Osteoblast (primary cell): Measurements from ENCODE around the gene CORO2A. TPM values are rescaled to one million over a fixed set of nuclear protein-coding genes. Genes with fewer than 3 reads are reported as not detected.

Experiments
- DNase-seq: peaks from one replicate; pipeline ENCODE4 v3.0.0; 2011; ENCODE audit warnings: low spot score, mixed read lengths; ENCODE audit not compliant: insufficient read length; ENCODE audit errors: missing footprints
- H2AFZ ChIP-seq: 2 replicates; pipeline ENCODE4 v1.6.0; 2011; ENCODE audit warnings: mild to moderate bottlenecking, low read length
- H3K27ac ChIP-seq: 2 replicates; pipeline ENCODE4 v1.5.1; 2011; ENCODE audit warnings: mild to moderate bottlenecking, low read depth, low read length, moderate library complexity
- H3K27me3 ChIP-seq: 2 replicates; pipeline ENCODE4 v1.6.0; 2012; ENCODE audit warnings: mild to moderate bottlenecking, control low read depth, inconsistent platforms, low read length, moderate library complexity; ENCODE audit not compliant: insufficient read depth
- H3K36me3 ChIP-seq: 2 replicates; pipeline ENCODE4 v1.5.1; 2011; ENCODE audit warnings: mild to moderate bottlenecking, low read length, control low read depth, moderate library complexity; ENCODE audit not compliant: insufficient read depth
- H3K4me1 ChIP-seq: 2 replicates; pipeline ENCODE4 v1.5.1; 2011; ENCODE audit warnings: mild to moderate bottlenecking, low read length, control low read depth, moderate library complexity; ENCODE audit not compliant: insufficient read depth
- H3K4me2 ChIP-seq: 2 replicates; pipeline ENCODE4 v1.6.0; 2011; ENCODE audit warnings: mild to moderate bottlenecking, low read length; ENCODE audit not compliant: insufficient read depth
- H3K4me3 ChIP-seq: fragments of 200-600 bp; sonication (generic); 3 replicates; pipeline ENCODE4 v1.5.1; 2012; ENCODE audit warnings: mild to moderate bottlenecking, low read length, inconsistent platforms; ENCODE audit not compliant: insufficient read depth
- H3K79me2 ChIP-seq: 2 replicates; pipeline ENCODE4 v1.6.0; 2012; ENCODE audit warnings: mild to moderate bottlenecking, low read length, control low read depth, inconsistent platforms; ENCODE audit not compliant: insufficient read depth
- H3K9me3 ChIP-seq: 2 replicates; pipeline ENCODE4 v1.5.1; 2011; ENCODE audit warnings: low read depth, low read length, control low read depth
- H4K20me1 ChIP-seq: 2 replicates; pipeline ENCODE4 v1.6.0; 2012; ENCODE audit warnings: mild to moderate bottlenecking, low read length, control low read depth; ENCODE audit not compliant: insufficient read depth
- CTCF ChIP-seq: IDR thresholded peaks from 2 replicates; pipeline ENCODE4 v1.5.1; 2011; ENCODE audit warnings: mild to moderate bottlenecking, low read depth, low read length, moderate library complexity; ENCODE audit errors: extremely low read depth
- total RNA-seq: library from RNA; depleted of rRNA; stranded (reverse); fragments of >200 nt; gene quantifications from 2 replicates; pipeline ENCODE4 v1.2.3, GENCODE V29; 2012

CORO2A gene
- total RNA-seq, 1 donor = 0.72 TPM

DNA sequence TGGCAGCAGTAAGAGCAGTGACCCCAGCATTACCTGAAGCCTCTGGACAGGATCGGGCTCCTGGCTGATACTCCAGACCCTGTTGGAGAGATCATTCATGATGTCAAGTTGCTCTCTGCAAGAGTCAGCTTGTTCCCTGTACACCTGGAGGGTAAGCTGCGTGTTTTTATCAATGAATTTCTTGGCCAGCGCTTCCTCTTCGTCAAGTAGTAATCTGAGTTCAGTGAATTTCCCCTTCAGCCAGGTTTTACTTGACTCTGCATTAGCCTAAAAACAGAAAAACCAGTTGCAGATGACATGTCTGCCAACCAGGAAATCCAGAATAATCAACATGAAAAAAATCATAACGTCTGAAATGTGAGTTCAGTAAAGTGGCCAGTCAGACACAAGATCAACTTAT is 92.5 kb downstream of the CORO2A start:
- no peak overlapping the region for H3K4me3 ChIP-seq
- no peaks in the 10 kb centered on the region for H3K4me1 ChIP-seq
- no peak overlapping the region for H3K27ac ChIP-seq
- no peak for TF ChIP-seq CTCF
- no peak overlapping the region for H3K4me2 ChIP-seq
- no peaks in the 10 kb centered on the region for H3K27me3 ChIP-seq
- no peaks in the 10 kb centered on the region for H4K20me1 ChIP-seq
- no peaks in the 10 kb centered on the region for H3K36me3 ChIP-seq
- H2AFZ ChIP-seq = no peak overlapping the region
- no peak for DNase-seq
- H3K79me2 ChIP-seq = no peaks in the 10 kb centered on the region
- no peaks in the 10 kb centered on the region for H3K9me3 ChIP-seq

- Histone ChIP-seq H3K27me3 (no peaks in the 10 kb centered on the region), H3K27ac (no peak overlapping the region), H3K4me2 (no peak overlapping the region), H3K36me3 (no peaks in the 10 kb centered on the region), H3K9me3 (no peaks in the 10 kb centered on the region), H4K20me1 (no peaks in the 10 kb centered on the region), H3K4me1 (no peaks in the 10 kb centered on the region), H3K79me2 (no peaks in the 10 kb centered on the region), H3K4me3 (no peak overlapping the region), H2AFZ (no peak overlapping the region)
- TF ChIP-seq CTCF = no peak
- DNase-seq = no peak
Observed at GRCh38 chr9:98099346-98099745, 93.1 kb downstream of the CORO2A start.

- H3K9me3 ChIP-seq = no peaks in the 10 kb centered on the region
- no peak for TF ChIP-seq CTCF
- H4K20me1 ChIP-seq = no peaks in the 10 kb centered on the region
- H3K4me3 ChIP-seq = no peak overlapping the region
- no peak overlapping the region for H3K27ac ChIP-seq
- DNase-seq = no peak
- H2AFZ ChIP-seq = no peak overlapping the region
- no peaks in the 10 kb centered on the region for H3K79me2 ChIP-seq
- no peak overlapping the region for H3K4me2 ChIP-seq
- H3K27me3 ChIP-seq = no peaks in the 10 kb centered on the region
- H3K36me3 ChIP-seq = no peaks in the 10 kb centered on the region
- no peaks in the 10 kb centered on the region for H3K4me1 ChIP-seq
Observed at GRCh38 chr9:98097836-98098235, 94.6 kb downstream of the CORO2A start.

- H3K27me3 ChIP-seq = no peaks in the 10 kb centered on the region
- H3K79me2 ChIP-seq = no peaks in the 10 kb centered on the region
- DNase-seq = no peak
- H3K4me1 ChIP-seq = no peaks in the 10 kb centered on the region
- H2AFZ ChIP-seq = no peak overlapping the region
- H3K36me3 ChIP-seq = no peaks in the 10 kb centered on the region
- no peaks in the 10 kb centered on the region for H4K20me1 ChIP-seq
- no peak for TF ChIP-seq CTCF
- H3K4me3 ChIP-seq = no peak overlapping the region
- H3K9me3 ChIP-seq = no peaks in the 10 kb centered on the region
- H3K27ac ChIP-seq = no peak overlapping the region
- no peak overlapping the region for H3K4me2 ChIP-seq
Observed at GRCh38 chr9:98096091-98096490, 96.3 kb downstream of the CORO2A start.
